ENCODE data around the gene MBP. TPM values are rescaled to one million over a fixed set of nuclear protein-coding genes. Genes with fewer than 3 reads are reported as not detected.
"Not testable (repeated sequence)": the region's sequence is repeated elsewhere in the genome, so short reads cannot be mapped to it uniquely, and the experiment has no call there.

The MBP gene
- total RNA-seq, 2 donors from 2014 or later, result 15.4 to 15.8 TPM

GRCh38 chr18:77020561-77020960 is 112.0 kb downstream of the MBP start:
- Histone ChIP-seq H3K27ac (no peak overlapping the region), H3K36me3 (peaks cover 4% of the 10 kb centered on the region), H3K4me1 (peaks cover 0 to under 1% of the 10 kb centered on the region in 2 donors), H3K27me3 (no peaks in the 10 kb centered on the region), H3K4me3 (no peak overlapping the region), H3K9me3 (no peaks in the 10 kb centered on the region)
- no peak for TF ChIP-seq CTCF (IDR thresholded peaks at IDR 0.05)
- no peak for DNase-seq (ENCODE audit: low spot score)

- H3K9me3 ChIP-seq, result no peaks in the 10 kb centered on the region
- H3K36me3 ChIP-seq, result peaks cover 4% of the 10 kb centered on the region
- no peak for DNase-seq (ENCODE audit: low spot score)
- peaks cover 0 to 10% of the 10 kb centered on the region in 2 donors for H3K4me1 ChIP-seq
- no peak overlapping the region for H3K4me3 ChIP-seq
- H3K27ac ChIP-seq, result no peak overlapping the region
- TF ChIP-seq CTCF (IDR thresholded peaks at IDR 0.05), result no peak
- H3K27me3 ChIP-seq, result no peaks in the 10 kb centered on the region
Measured at GRCh38 chr18:77019641-77020040, 112.9 kb downstream of the MBP start.

- not testable (repeated sequence) for H3K9me3 ChIP-seq; H3K27me3 ChIP-seq; H3K4me3 ChIP-seq; H3K27ac ChIP-seq; H3K36me3 ChIP-seq; DNase-seq (ENCODE audit: low spot score)
- H3K4me1 ChIP-seq, result peaks cover 0 to 20% of the 10 kb centered on the region in 2 donors
Measured at GRCh38 chr18:77018650-77019049, 113.9 kb downstream of the MBP start.

GRCh38 chr18:77017355-77017754 is 115.2 kb downstream of the MBP start:
- H3K4me3 ChIP-seq, result no peak overlapping the region
- DNase-seq (ENCODE audit: low spot score), result no peak
- H3K27ac ChIP-seq, result no peak overlapping the region
- peaks cover 0 to 33% of the 10 kb centered on the region in 2 donors for H3K4me1 ChIP-seq
- no peak for TF ChIP-seq CTCF (IDR thresholded peaks at IDR 0.05)
- H3K9me3 ChIP-seq, result no peaks in the 10 kb centered on the region
- H3K36me3 ChIP-seq, result peaks cover 4% of the 10 kb centered on the region
- no peaks in the 10 kb centered on the region for H3K27me3 ChIP-seq

- TF ChIP-seq CTCF (IDR thresholded peaks at IDR 0.05), result no peak
Measured at GRCh38 chr18:77016936-77017335, 115.6 kb downstream of the MBP start.

GRCh38 chr18:77015771-77016710 is 116.5 kb downstream of the MBP start:
- Histone ChIP-seq H3K4me3 (no peak overlapping the region), H3K4me1 (peaks cover 0 to 36% of the 10 kb centered on the region in 2 donors), H3K27ac (no peak overlapping the region), H3K27me3 (no peaks in the 10 kb centered on the region), H3K9me3 (no peaks in the 10 kb centered on the region), H3K36me3 (peaks cover 4% of the 10 kb centered on the region)
- DNase-seq (ENCODE audit: low spot score), result no peak
- TF ChIP-seq CTCF (IDR thresholded peaks at IDR 0.05), result no peak

More at GRCh38 chr18:77016936-77017335, 115.6 kb downstream of the MBP start:
- H3K4me3 ChIP-seq, result no peak overlapping the region
- H3K27me3 ChIP-seq, result no peaks in the 10 kb centered on the region
- no peak for DNase-seq (ENCODE audit: low spot score)
- H3K4me1 ChIP-seq, result peaks cover 0 to 36% of the 10 kb centered on the region in 2 donors
- H3K9me3 ChIP-seq, result no peaks in the 10 kb centered on the region
- H3K27ac ChIP-seq, result no peak overlapping the region
- H3K36me3 ChIP-seq, result peaks cover 4% of the 10 kb centered on the region

Measured in right atrium auricular region (tissue), 2 donors.